HG03159 (cell line): ENCODE results near the gene FTCD.
"Not testable (repeated sequence)": the region's sequence is repeated elsewhere in the genome, so short reads cannot be mapped to it uniquely, and the experiment has no call there.

Source experiments
- ATAC-seq: cut with Tn5 transposase; IDR thresholded peaks from one replicate; pipeline ENCODE4 v1.9.1; 2021; ENCODE audit warnings: mild to moderate bottlenecking, moderate library complexity; ENCODE audit not compliant: unreplicated experiment

FTCD gene

DNA sequence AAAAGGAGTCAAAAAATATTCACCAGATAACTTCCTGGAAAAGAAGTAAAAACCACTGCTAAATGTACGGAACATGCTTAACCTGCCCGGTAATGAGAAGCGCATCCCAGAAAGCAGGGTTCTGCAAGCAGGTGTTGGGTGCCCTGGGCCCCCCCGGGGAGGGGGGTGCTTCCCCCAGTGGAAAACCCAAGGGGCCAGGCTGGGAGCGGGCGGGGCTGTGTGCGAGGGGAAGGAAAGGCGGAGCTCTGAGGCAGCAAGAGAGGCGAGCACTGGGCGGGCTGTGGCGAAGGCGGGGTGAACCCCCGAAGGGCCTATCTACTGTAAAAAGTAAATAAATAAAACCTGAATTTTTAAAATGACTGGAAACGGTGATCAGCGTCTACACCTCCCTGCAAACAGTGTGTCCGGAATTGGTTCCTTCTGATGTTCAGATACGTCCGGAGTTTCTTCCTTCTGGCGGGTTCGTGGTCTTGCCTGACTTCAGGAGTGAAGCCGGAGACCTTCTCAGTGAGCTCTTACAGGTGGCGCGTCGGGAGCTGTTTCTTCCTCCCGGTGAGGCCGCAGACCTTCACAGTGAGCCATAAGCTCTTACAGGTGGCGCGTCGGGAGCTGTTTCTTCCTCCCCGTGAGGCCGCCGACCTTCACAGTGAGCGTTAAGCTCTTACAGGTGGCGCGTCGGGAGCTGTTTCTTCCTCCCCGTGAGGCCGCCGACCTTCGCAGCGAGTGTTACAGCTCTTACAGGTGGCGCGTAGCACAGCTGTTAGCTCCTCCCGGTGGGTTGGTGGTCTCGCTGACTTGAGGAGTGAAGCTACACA, 13.4 kb downstream of the FTCD start:
- no peak for ATAC-seq

DNA sequence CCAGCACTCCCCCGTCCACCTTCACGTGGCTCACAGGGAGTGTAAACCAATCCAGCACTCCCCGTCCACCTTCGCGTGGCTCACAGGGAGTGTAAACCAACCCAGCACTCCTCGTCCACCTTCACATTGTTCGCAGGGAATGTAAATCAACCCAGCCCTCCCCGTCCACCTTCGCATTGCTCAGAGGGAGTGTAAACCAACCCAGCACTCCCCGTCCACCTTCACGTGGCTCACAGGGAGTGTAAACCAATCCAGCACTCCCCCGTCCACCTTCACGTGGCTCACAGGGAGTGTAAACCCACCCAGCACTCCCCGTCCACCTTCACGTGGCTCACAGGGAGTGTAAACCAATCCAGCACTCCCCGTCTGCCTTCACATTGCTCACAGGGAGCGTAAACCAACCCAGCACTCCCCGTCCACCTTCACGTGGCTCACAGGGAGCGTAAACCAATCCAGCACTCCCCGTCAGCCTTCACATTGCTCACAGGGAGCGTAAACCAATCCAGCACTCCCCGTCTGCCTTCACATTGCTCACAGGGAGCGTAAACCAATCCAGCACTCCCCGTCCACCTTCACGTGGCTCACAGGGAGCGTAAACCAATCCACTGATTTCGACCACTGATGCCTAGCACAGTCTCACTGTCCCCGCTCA, 14.9 kb downstream of the FTCD start:
- ATAC-seq, result not testable (repeated sequence)

DNA sequence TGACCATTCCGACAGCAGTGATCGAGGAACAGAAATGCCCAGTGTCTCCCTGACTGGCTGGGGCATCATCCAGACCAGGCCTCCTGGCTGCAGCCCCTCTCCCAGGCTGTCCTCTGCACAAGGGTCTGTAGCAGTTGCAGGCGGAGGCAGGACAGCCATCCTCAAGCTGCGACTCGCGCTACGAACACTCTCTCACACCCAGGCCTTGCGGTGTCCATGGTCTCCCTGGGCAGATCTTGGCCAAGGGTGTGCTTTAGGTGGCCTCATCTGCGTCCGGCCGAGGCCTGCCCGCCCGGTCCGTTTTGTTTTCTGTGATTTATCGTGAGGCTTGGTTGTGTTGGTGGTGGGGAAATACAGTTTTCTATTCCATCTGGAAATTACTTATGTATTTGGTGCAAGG, 15.7 kb downstream of the FTCD start:
- ATAC-seq, result no peak

DNA sequence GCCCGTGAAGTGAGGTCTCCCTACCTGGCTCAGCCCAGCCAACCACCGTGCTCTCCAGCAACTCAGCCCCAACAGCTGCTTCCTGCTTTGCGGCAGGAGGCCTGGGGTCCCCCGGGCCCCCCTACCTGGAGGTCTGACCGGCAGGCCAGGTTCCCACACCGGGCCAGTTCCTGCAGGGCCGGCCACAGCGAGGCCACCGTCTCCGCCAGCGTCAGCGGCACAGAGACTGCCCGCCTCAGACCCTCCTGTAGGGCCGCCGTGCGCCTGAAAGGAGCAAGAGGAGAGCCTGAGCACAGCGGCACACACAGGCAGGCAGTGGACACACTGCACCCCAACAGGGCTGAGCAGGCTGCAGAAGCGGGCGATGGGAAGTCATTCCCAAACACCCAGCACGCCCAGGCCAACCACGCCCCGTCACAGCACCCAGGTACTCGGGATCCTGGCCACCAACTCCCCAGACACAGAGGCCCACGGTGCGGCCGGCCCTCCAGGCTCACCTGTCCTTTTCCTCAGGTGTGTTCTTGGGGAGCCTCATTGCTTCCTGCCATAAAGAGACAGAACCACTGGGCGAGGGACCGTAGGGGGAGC, 16.9 kb downstream of the FTCD start:
- no peak for ATAC-seq

DNA sequence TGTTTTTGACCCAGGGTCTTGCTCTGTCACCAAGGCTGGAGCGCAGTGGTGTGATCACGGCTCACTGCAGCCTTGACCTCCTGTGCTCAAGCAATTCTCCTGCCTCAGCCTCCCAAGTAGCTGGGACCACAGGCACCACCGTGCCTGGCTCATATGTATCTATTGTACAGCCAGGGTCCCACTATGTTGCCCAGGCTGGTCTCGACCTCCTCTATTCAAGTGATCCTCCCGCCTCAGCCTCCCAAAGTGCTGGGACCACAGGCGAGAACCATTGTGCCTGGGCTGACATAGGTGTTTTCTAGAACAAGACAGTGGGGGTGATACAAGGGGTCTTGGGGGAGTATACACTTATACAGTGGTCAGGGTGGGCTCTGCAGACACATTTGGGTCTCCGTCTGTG, 17.5 kb downstream of the FTCD start:
- no peak for ATAC-seq

DNA sequence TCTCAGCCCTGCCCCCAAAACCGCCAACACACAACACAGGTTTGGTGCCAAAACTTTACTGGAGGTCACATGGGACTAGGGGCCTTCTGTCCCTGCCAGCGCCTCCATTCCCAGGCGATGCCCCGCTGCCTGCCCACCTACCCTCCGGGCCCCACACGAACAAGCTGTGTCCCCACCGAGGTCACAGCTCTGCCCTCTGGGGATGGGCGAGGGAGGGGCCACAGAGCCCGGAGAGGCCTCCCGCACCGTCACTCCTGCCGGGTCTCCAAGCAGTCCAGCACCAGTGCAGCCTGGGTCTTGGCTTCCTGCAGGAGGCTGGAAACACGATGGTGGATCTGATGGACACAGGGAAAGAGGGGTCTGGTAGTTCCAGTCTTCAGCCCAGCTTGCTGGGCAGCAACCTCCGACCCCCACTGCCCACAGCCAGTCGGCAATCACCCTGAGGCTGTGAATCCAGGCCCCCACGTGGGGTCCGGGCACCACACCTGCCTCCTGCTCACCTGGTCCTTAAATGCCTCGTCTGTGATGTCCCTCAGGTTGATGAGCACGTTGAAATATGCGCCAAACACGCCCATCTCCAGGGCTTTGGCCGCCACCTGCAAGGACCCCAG, 18.5 kb downstream of the FTCD start:
- no peak for ATAC-seq

DNA sequence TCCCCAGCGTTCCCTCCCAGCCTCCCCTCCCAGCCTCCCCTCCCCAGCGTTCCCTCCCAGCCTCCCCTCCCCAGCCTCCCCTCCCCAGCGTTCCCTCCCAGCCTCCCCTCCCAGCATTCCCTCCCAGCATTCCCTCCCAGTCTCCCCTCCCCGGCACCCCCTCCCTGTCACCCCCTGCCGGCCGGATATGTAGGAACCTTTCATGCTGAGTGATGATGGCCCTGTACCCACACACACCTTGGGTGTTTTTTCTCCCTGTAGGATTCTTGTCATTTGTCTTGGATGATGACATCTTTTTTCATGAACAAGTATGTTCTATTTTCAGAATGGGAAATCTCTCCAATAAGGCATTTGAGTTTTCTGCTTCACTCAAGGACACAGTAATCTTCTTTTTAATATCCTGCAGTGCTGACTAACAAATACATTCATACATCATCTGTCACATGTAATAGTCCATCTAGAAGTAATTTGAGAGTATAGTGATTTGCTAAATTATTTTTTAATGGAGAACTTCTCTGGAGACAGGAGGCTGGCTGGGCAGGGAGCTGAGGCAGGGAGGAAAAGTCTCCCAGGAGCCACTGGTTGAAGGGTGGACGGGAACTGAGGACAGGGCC, 19.5 kb downstream of the FTCD start:
- no peak for ATAC-seq

DNA sequence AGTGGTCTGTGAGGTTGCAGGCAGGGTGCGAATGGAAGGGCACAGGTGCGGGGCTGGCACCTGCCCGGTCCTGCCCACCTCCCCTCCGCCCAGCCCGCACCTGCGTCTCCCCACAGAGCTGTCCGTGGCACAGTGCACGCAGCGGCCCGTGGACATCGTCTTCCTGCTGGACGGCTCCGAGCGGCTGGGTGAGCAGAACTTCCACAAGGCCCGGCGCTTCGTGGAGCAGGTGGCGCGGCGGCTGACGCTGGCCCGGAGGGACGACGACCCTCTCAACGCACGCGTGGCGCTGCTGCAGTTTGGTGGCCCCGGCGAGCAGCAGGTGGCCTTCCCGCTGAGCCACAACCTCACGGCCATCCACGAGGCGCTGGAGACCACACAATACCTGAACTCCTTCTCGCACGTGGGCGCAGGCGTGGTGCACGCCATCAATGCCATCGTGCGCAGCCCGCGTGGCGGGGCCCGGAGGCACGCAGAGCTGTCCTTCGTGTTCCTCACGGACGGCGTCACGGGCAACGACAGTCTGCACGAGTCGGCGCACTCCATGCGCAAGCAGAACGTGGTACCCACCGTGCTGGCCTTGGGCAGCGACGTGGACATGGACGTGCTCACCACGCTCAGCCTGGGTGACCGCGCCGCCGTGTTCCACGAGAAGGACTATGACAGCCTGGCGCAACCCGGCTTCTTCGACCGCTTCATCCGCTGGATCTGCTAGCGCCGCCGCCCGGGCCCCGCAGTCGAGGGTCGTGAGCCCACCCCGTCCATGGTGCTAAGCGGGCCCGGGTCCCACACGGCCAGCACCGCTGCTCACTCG, 23.3 kb downstream of the FTCD start:
- no peak for ATAC-seq

DNA sequence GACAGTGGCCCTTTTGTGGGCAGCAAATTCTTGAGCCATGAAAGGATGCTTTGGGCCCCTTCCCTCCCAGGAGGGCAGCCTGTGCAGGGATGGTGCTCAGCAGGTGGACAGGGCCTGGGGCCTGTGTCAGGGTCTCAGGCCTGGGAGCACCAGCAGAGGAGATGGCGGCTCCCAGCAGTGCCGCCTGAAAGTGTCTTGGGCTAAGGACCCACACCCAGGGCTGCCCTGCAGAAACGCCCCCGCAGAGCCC, 23.9 kb downstream of the FTCD start:
- ATAC-seq, result no peak

DNA sequence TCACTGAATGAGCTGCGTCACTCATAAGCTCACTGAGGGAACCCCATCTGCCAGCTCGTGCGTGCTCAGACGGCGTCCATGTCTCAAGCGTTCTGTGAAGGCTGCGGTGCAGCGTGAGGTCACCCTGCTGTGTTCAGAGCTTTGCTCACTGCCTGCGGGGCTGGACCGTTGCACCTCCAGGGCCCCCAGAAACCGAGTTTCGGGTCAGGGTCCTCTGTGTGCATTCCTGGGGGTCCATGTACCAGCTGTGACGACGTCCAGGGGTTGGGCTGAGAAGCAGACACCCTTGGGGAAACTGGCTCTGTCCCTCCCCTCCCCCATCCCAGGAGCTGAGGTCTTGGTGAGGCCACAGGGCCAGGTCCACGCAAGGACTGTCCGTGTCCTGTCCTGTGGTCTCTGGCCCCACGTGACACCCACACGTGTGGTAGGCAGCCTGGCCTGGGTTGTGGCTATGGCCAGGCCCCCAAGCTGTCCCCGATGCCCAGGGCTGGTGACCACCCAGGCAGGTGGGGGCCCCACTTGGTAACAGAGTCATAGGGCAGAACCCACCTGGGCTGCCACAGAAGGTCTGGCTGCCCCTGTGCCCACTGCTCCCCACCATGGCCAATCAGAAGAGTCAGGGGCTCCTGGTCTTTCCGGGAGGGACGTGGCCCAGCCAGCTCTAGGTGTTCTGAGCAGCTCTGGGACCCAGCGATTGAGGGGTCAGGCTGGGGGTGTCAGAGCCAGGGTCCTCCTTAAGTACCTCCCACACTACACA, 24.4 kb downstream of the FTCD start:
- ATAC-seq, result no peak

DNA sequence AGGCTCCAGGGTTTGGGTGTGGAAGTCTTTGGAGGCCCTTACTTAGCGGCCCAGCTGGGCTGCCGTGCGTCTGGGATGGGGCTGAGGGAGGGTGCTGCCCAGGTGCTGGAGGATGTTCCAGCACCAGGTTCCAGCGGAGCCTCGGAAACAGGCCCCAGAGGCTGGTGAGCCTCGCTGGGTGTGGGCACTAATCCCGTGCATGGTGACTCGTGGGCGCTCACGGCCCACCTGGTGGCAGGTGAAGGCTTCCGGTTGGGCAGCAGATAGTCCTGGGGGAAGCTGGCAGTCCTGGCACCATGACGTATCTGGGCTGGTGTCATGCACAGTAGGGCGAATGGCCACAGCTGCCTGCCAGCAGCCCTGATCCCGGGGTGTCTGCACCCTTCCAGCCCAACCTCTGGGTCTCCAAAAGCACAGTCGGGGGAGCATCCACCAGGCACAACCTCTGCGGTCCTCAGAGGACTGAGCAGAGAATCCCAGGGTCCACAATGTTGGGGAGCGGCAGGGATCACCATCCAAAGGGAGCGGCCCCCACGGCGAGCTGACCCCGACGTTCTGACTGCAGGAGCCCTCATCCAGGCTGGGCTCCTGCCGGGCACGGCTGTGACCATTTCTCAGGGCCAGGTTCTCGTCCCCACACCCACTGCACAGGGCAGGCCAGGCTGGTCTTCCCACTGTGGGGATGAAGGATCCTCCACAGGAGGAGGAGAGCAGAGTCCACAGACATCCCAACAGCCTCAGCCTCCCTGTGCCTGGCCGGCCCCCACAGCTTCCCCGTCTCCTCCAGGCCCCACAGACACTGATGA, 25.3 kb downstream of the FTCD start:
- no peak for ATAC-seq

DNA sequence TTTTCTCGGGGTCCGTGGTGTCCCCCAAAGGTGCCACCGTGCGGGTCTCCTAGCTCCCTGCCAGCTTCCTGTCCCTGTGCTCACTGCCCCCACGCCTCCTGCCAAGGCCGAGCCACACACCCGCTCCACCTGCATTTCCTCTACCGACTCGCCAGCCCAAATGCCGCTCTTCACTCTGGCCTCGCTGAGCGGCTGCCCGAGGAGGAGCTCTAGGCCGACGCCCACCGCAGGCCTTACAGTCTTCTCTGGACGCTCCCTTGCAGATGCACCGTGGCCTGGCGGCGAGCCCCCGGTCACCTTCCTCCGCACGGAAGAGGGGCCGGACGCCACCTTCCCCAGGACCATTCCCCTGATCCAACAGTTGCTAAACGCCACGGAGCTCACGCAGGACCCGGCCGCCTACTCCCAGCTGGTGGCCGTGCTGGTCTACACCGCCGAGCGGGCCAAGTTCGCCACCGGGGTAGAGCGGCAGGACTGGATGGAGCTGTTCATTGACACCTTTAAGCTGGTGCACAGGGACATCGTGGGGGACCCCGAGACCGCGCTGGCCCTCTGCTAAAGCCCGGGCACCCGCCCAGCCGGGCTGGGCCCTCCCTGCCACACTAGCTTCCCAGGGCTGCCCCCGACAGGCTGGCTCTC, 26.3 kb downstream of the FTCD start:
- ATAC-seq, result no peak

DNA sequence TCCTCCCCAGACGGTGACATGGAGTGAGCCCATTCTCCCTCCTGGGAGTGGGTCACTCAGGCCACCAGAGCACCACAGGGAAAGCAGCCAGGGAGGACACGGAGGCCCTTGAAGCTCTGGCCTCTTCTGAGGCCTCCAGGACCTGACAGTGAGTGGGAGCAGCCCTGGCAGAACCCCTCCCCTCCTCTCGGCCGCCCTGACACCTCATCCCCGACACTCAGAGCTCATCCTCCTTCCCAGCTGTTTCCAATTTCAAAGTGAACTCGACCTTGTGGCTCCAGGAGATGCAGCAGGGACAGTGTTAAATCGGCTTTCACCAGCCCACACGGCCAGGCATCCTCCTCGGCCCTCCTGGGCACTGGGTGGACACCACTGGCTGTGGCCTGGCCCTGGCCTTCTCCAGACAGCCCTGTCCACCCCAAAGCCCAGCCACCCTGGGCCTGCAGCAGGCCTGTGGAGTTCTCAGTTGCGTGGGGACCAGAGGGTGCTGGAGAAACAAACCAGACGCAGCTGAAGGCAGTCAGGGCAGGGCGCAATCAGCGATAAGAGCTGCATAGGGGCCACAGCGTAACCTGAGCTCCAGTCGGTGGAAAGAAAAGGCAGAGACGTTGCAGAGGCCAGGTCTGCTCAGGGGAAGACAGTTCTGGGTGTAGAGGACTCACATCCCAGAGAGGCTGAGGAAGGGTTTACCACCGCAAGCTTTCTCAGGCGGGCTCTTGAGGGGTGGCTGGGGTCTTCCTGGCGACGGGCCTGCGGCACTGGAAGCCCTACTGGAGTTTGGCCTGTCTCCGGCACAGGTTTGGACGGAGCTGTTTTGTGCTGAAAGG, 27.1 kb downstream of the FTCD start:
- ATAC-seq, result no peak

DNA sequence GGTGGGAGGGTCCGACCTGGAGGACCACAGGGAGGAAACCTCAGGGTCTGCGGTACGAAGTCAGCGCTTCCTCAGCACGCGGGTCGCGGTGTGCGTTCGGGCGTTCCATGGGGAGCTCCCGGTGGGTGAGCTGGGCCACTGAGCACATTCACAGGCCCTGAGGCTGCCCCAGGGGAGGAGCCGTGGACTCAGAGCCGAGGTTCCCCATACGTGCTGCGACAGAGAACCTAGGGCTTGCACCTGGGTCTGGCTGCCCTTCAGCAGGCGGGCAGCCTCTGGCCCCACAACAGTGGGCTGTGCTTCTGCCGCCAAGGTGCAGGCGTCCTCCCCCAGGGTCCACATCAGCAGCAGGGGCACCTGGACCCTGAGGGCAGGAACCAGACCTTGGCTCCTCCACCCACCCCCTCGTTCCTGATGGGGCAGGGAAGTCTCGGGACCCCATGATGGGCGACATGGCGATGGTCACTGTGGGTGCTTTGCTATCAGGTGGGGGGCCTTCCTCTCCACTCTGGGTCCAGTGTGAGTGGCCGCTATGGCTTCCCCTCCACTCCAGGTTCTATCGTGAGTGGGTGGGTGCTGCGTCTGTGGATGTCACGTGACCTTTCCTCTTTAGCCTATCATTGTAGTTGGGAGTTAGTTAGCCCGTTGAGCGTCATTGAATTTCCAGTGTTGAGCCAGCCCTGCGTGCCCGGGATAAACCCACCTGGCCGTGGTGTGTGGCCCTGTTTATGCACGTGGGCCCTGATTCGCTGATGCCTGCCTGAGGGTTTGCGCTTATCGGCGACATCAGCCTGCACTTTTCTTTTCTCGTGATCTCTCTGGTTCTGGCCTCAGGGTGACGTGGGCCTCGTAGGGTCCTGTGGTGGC, 27.9 kb downstream of the FTCD start:
- ATAC-seq, result no peak

DNA sequence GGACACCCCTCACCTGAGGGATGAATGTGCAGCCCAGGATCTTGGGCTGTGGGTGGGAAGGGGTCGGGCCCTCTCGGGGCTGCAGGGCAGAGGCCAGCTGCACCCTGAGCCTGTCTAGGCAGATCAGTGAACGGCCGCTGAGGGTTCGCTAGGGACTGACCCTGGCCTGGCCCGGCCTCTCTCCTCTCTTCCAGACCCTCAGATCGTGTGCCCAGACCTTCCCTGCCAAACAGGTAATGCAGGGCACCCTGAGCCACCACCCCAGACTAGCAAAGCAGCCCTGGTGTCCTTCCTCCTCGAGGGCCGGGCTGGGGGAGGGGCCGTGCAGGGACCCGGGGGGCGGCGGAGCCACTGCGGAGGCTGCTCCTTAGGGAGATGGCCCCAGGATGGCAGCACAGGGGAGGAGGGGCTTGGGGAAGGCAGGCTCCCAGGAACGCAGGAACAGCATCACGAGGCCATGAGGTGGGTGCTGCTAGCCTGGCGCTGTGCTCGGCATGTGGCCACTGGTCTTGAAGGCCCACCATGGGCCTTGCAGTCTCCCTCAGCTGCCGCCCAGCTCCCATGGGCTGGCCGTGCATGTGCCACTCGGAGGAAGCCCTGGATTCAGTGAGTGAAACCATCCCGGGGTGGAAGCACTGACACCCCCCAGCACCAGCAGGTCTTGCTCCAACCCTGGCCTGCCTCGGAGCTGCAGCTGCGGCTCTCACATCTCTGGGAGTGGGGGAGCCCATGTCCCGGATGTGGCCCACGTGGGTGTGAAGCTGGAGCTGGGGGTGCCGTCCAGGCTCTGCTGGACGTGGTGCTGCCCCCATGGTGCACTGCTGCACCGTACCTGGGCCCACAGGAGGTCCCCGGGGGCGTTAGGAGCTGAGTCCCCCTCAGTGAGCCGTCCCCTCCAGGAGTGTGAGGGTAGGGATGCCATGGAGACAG, 28.8 kb downstream of the FTCD start:
- ATAC-seq, result no peak

DNA sequence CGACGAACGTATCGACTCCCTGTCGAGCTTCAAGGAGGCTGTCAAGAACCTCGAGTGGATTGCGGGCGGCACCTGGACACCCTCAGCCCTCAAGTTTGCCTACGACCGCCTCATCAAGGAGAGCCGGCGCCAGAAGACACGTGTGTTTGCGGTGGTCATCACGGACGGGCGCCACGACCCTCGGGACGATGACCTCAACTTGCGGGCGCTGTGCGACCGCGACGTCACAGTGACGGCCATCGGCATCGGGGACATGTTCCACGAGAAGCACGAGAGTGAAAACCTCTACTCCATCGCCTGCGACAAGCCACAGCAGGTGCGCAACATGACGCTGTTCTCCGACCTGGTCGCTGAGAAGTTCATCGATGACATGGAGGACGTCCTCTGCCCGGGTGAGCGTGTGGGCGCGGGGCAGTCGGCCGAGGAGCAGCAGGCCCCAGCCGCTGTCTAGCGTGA, 29.5 kb downstream of the FTCD start:
- ATAC-seq, result no peak
